Measurements from ENCODE around the gene NRP2.

DNA sequence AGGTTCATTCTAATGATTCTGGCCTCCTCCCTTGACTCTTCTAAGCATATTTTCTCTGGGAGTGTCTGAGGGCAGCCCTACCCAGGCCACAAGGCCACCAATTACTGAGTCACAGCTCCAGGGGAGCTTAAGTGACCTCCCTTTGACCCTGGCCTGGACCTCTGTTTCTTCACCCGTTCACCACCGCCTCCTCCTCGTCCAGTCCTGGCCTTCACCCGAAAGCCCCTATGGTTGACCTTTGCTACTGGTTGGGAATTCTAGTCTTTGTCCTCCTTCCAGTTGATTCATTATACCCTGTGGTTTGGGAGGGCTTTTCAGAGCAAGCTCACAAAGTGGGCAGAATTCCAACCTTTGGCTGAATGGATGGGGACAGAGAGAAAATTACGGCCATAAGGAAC, 72.6 kb downstream of the NRP2 start:
- TF ChIP-seq, protein P1, sequence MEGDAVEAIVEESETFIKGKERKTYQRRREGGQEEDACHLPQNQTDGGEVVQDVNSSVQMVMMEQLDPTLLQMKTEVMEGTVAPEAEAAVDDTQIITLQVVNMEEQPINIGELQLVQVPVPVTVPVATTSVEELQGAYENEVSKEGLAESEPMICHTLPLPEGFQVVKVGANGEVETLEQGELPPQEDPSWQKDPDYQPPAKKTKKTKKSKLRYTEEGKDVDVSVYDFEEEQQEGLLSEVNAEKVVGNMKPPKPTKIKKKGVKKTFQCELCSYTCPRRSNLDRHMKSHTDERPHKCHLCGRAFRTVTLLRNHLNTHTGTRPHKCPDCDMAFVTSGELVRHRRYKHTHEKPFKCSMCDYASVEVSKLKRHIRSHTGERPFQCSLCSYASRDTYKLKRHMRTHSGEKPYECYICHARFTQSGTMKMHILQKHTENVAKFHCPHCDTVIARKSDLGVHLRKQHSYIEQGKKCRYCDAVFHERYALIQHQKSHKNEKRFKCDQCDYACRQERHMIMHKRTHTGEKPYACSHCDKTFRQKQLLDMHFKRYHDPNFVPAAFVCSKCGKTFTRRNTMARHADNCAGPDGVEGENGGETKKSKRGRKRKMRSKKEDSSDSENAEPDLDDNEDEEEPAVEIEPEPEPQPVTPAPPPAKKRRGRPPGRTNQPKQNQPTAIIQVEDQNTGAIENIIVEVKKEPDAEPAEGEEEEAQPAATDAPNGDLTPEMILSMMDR (conservative IDR thresholded peaks at IDR 0.05 in 1 of 2, IDR thresholded peaks at IDR 0.05 in 1 of 2; ENCODE audit: extremely low read depth in 1 of 2, insufficient read depth in 1 of 2, low read depth in 1 of 2, low read length in 2 of 2) = no peak
- no peak for TF ChIP-seq EZH2 (IDR thresholded peaks at IDR 0.05; ENCODE audit: borderline replicate concordance, low read length)

Measured in mammary epithelial cell (primary cell).